ENCODE data around the gene SP4. TPM values are rescaled to one million over a fixed set of nuclear protein-coding genes. Genes with fewer than 3 reads are reported as not detected.

The SP4 gene
- total RNA-seq, 1 donor from 2014 or later = 13.3 TPM

DNA sequence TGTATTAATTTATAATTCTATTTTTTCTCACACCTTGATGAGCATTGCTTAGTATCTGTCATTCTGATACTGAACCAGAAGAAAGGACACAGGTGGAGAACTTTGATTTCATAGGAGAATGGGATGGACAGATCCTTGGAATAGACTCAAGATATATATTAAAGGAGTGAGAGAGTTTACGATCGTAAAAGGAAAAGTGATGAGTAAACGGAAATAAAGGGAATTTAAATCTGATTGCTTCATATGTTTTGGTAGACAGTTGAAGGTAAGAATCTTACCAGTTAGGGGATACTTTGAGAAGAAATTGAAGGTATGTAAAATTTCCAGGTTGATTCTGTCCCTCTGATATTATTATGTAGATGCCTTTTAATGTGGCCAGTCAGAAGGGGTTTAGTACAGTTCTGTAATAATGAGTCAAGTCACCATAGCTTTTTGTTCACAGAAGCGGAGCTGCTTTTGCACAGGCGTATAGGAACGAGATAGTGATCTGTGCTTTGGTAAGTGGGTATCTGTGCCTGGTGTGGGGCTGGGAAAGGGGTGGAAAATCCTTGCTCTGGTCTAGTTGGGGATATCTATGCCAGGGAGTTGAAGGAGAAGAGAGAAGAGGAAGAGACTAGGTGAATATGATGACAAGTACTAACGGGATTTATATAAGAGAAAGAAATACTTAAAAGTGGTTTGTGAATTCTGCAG is 15.4 kb downstream of the SP4 start:
- DNase-seq (ENCODE audit: low spot score) = no peak

DNA sequence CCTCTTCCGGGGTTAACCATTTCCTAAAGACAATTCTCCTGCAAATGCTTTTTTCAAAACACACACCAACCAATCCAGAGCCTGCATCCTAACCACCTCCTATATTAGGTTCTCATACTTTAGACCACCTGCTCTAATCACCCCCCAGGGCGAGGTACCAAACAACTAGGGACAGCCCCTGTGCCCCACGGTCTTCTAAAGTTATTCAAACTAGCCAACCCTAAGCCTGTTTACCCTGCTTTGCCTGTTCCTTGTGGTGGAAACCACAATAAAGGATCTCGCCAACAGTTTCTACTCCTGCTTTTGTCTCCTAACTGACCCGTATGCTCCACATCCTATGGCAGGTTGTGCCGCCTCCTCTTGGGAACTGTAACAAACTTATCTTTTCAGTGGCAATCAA is 21.1 kb downstream of the SP4 start:
- DNase-seq (ENCODE audit: low spot score) = no peak

DNA sequence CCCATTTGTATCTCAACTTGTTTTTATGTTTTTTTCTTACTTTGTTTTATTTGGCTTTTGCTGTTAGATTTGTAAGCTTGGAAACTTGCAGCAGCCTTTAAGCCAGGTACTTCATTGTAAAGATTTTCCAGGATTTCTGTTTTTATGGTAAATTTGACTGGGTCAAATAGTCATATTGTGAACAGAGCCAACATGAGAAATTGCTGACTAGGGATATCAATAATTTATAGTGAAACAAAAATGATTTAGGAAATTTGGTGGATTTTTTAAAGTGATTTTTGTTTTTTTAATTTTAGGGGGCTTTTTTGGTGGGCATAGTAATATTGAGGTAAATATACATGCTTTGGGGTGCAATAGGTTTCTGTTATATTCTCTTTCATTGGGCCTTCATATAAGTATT is 22.2 kb downstream of the SP4 start:
- no peak for DNase-seq (ENCODE audit: low spot score)

DNA sequence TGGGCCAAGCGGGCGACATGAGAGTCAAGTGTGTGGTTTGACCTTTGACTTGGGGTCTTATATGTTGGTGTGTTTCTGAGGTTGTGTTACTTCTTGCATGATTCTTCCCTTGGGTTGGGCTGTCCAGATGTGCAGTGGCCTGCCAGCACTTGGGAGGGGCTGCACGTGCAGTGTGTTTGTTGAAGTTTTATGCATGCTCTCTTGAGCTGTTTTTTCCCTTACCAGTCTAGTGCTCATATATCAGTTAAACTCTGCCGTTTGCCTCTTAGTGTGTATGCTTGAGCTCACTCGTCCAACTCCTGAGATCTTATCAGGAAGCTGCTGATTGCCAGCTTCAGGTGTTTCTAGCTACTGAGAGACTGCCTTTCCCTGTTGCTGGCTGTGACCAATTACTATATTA is 23.1 kb downstream of the SP4 start:
- no peak for DNase-seq (ENCODE audit: low spot score)

DNA sequence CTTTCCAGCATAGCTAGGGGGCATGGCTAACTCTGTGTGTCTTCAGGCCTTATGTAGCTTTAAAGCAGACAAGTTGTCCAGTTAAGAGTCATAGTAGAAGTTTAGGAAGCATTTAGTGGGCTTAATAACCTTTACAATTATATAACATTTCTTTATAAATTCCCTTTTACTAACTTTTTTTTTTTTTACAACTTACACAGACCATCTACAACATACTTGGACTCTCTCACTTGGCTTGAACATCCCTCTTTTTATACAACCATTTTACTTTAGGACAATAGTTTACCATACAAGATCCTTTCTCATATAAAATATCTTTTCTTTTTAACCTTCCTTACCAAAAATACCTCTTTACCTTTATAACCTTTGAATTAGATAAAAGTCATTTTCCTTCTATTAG is 26.3 kb downstream of the SP4 start:
- DNase-seq (ENCODE audit: low spot score) = no peak

DNA sequence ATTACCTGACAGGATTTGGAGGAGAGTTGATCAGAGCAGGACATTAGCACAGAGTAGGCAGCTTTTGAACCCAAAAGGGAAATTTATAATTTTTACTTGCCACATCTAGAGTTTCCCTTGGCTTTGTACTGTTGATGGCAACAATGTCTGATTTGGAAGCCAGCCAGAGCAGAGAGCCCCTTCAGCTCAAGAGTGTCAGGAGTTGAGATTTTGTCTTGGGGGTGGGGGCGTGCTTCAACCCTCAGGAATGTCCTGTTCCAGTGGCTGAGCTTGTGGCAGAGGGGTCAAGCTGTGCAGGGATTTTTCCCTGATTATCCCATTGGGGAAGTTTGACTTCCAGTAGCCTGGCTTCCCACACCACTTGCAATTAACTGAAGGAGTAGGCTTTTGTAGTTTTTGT is 27.0 kb downstream of the SP4 start:
- DNase-seq (ENCODE audit: low spot score) = no peak

DNA sequence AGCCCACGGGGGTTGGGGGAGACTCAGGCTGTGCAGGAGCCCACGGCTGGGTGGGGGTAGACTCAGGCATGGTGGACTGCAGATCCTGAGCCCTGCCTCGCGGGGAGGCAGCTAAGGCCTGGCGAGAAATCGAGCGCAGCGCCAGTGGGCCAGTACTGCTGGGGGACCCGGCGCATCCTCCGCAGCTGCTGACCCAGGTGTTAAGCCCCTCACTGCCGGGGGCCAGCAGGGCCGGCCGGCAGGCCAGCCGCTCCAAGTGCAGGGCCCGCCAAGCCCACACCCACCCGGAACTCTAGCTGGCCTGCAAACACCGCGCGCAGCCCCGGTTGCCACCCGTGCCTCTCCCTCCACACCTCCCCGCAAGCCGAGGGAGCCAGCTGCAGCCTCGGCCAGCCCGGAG is 33.4 kb downstream of the SP4 start:
- no peak for DNase-seq (ENCODE audit: low spot score)

DNA sequence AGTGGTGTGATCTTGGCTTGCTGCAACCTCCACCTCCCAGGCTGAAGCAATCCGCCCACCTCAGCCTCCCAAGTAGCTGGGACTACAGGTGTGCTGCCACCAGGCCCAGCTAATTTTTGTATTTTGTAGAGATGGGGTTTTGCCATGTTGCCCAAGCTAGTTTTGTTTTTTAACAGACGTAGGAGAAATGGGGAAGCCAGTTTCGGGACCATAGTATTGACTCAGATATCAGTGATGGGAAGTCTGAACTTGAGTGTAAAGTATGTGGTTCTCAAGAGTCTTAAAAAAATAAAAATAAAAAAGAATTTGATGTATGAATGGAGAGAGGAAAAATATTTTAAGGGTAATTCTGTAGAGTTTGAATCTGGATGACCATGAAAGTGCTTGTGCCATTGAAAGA is 34.2 kb downstream of the SP4 start:
- DNase-seq (ENCODE audit: low spot score) = no peak

DNA sequence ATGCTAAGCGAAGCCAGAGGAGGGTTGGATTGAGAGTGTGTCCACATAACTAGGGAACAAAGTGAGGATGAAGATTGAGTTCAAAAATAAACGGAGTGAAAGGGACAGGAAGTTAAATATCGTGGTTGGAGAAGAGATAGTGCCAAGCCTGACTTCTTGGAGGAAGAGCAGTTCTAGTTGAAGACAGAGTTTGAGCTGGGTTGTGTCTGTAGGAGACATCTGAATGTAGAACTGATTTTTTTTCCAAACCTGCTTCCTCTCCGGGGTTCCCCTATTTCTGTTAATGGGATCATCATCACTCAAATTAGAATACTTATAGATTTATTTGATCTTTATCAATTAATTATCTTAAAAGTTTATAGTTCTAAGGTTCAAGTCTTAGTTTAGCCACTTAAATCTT is 35.6 kb downstream of the SP4 start:
- no peak for DNase-seq (ENCODE audit: low spot score)

DNA sequence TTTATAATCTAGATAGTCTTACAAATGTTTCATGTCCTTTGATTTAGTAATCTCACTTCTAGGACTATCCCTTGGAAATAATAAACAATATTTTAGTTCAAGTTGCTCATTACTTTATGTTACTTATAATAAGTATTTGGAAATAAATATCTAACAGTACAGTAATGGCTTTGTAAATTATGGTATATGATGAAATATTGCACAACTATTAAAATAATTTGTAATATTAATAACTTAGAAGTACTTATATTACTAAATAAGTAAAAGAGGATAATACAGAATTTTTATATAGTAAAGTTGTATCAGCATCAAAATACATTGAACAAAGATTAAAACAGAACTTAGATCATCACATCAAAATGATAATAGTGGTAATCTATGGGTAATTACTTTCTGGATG is 41.1 kb downstream of the SP4 start:
- no peak for DNase-seq (ENCODE audit: low spot score)

DNA sequence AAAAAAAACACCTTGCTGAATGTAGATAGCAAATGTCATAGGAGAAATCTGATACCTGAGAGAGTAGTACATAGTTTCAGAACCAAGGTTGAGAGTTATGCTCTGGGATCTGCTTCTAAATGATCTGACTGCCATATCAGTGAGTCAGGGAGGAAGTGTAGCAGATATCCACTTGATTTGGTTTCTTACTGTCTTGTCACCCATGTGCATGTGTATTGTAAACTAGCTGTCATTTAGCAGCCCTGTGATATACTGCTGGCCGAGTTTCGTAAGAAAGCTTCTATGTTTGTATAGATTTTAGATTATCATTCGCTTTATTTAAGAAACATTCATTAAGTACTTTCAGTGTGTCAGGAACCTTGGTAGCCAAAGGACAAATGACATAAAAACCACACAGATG is 42.0 kb downstream of the SP4 start:
- no peak for DNase-seq (ENCODE audit: low spot score)

DNA sequence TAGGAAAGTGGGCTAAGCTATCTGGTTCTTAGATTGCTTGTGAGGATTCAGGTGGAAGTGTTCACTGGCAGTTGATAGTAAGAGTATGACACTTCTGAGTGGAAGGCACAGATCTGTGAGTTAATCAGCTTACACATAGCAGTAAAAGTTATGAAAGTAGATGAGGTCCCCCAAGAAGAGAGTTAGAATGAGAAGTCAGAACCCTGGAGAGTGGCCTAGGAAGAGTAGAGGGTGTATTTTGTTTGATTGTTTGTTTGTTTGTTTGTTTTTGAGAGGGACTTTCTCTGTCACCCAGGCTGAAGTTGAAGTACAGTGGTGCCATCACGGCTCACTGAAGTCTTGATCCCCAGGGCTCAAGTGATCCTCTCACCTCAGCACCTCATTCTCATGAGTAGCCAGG is 44.1 kb downstream of the SP4 start:
- no peak for DNase-seq (ENCODE audit: low spot score)

DNA sequence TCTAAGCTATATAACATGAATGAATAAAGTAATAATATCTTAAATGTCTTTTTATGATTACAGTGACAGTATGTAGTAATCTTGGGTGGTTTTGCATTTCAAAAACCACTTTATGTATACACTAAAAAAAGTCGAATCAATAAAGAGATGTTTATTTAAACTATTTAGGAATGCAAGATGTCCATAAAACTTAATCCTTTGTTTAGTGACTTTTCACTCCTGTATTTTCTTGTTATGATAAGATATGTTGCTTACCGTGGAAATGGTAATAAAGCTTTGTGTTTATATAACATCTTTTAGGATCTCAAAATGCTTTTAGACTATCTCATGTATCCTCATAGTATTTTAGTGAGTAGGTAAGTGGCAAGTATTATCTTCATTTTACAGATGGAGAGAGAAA is 48.5 kb downstream of the SP4 start:
- DNase-seq (ENCODE audit: low spot score) = no peak

DNA sequence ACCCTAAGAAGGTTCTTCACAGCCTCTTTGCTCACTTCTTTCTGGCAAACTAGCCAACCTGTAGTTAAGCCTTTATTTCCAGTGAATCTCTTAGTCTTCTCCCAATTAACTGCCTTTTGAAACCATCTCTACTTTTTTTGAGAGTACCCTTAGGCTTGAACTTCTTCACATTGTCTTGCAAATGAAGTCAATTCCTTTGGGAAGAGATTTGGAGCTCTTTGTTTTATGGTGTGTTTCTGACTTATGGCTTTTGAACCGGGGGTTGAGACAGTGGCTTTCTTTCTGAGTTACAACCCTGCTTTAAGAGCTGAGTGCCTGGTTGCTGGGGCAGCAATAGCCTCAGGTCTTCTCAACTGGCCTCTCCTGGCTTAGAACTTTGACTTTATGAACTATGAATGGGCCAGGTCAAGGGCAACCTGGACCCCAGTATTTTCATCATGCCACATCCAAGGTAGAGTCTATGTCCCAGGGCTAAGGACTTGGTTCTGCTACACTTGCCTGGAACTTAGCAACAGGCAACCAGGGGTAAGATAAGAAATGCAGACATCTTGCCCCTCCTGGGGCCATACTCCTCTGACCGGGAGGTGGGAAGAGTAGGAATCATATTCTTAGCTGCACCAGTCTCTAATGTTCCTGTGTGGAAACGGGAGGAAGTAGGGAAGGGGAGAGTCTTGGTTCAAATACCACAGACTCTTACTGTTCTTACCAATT is 53.0 kb downstream of the SP4 start:
- no peak for DNase-seq (ENCODE audit: low spot score)

DNA sequence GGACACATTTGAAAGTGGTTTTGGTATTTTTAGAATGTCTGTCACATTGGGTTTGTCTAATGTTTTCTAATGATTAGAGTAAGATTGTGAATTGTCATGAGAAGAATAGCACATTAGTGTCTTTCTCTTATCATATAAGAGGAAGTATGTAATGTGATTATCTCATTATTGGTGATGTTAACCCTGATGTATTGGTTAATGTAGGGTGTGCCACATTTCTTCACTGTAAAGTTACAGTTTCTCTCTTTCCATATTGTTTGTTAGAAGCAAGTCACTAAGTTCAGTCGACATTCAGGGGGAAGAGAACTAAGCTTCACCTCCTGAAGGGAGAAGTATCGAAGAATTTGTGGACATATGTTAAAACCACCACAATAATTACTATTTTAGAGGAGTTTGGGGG is 58.6 kb downstream of the SP4 start:
- DNase-seq (ENCODE audit: low spot score) = no peak

DNA sequence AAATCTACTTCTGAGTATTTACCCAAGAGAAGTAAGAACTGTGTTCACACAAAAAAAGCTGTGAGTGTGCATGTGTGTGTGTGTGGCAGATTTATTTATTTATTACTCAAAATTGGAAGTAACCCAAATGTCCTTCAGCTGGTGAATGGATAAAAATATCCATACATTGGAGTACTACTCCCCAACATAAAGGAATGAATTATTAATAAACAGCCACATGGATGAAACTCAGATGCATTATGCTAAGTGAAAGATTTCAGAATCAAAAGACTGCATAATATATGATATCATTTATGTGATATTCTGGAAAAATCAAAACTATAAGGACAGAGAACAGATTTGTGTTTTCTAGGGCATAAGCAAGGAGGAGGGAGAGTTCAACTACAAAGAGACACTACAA is 67.8 kb downstream of the SP4 start:
- DNase-seq (ENCODE audit: low spot score) = no peak

DNA sequence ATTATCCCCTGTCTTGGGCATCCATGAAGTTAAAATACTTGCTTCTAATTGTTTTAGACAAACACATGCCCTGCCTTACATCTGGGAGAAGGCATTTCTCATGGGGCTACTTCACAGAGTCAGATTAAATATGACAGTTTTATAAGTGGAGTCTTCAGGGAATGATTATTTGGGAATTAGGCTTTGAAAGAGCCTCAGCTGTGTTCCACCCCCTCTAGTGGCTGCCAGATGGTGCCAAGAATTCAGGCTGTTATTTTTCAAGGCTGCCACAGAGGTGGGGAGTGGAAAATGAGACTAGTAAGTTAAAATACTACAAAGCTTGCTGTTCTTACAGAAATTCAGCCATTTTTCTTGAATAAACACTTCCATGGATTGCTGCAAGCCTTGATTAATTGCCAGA is 69.2 kb downstream of the SP4 start:
- DNase-seq (ENCODE audit: low spot score) = no peak

DNA sequence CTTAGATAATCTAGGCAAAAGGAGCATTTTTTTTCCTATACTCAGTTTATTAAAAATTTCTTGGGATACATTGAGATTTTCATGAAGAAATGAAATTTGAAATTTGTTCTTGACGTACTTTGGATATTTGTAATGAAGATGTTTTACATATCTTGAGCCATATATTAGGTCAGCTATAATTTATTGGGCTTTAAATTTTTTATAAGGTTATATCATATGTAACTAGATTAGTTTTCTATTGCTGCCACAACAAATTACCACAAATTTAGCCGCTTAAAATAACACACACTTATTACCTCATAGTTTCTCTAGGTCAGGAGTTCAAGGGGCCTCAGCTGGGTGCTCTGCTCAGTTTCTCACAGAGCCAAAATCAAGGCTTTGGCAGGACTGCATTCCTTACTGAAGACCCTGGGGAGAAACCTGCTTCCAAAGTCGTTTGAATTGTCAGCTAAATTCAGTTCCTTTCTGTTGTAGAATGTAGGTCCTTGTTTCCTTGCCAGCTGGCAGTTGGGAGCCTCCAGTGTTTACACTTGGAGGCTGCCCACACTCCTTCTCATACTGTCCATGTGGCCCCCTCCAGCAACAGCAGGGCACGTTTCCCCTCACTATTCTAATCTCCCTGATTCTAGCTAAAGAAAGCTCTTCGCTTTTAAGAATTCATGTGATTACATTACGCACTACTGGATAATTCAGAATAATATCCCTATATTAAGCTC is 72.4 kb downstream of the SP4 start:
- no peak for DNase-seq (ENCODE audit: low spot score)

DNA sequence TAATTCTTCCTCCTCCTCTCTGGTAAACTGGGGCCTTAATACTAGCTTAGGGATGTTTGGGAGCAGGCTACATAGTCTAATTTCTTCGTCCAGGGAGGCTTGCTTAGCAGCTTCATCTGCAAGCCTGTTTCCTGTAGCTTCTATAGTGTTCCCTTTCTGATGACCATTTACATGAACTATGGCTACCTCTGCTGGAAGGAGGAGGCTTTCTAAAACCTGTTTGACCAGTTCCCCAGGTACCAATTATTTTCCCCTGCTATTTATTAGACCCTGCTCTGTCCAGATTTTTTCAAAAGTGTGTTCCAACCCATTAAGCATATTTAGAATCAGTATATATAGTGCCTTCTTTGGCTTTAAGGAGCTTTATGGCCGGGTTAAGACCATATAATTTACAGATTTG is 76.1 kb downstream of the SP4 start:
- DNase-seq (ENCODE audit: low spot score) = no peak

DNA sequence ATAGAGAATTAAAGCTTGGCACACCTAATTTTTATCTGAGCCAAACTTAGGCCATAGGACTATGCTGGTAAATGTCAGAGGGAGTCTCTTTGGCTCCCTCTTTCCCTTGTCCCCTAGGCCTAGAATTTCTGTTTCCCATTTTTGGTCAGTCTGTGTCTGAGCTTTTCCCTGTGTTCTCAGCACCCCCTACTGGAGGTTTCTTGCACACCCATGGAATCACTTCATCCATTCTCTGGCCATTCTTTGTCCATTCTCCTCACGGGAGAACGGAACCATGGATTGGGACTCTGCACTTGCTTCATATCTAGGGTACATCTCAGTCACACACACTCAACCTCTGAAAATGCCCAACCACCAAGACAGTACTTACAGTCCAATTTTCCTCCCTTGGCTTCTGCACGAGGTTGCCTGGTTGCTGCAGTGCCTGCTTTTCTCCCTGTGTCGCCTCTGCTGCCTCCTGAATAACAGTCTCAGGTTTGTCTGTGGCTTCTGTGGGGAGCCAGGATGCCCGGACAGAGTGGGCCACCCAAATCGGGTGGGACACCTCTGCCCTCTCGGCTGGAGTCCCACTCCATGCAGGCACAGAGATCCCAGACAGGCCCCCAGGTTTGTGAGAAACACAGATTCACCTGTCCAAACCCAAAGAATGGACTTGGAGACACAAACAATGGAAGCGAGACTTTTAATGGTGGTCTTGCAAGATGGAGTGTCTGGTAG is 79.9 kb downstream of the SP4 start:
- DNase-seq (ENCODE audit: low spot score) = no peak

DNA sequence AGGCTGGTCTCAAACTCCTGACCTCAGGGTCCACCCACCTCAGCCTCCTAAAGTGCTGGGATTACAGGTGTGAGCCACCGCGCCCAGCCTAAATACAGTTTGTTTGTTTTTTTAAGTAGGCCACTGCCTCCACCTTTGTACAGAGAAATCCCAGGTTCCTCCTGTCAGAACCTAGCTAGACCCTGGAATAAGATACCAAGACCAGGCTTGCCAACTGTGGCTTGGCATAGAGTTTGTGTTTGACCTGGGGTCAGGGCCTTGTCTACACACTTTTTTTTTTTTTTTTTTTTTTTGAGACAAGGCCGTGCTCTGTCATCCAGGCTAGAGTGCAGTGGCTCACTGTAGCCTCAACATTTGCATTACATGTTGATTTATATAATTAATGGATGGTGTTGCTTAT is 80.7 kb downstream of the SP4 start:
- no peak for DNase-seq (ENCODE audit: low spot score)

DNA sequence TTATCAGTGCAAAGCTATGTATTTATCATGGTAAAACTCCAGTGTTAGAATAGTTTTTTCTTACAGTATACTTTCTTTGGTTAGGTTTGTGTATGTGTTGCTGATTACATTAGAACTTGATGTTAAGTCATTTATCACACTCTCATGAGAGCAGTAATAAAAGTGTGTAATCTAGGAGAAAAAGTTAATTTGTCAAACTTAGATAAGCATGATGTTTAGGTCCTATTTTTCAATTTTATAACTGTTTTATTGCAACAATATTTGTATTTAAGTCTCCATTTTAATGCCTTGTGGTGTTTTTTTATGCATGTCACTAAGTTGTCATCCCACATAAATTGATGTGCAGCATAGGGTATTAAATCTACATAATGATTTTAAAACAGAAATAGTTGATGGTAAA is 86.2 kb downstream of the SP4 start:
- no peak for DNase-seq (ENCODE audit: low spot score)

DNA sequence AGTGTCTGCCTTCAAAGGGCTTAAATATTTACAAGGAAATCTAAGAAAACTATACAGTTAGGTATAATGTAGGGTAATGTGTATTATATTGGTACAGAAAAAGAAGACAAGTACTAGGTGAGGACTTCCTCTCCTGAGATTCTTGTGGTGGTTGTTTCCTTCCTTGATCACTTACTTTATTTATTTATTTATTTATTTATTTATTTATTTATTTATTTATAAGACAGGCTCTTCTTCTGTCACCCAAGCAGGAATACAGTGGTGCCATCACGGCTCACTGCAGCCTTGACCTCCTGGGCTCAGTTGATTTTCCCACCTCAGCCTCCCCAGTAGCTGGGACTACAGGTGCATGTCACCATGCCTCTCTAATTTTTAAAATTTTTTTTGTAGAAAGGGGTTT is 96.8 kb downstream of the SP4 start:
- DNase-seq (ENCODE audit: low spot score) = no peak
